Stimulated activated naive CD8-positive, alpha-beta T cell treated with anti-CD3 and anti-CD28 coated beads, Interleukin-15, Interleukin-2, amounts not matched to agents 100 U/mL and 50 U/mL, for 24 hours (primary cell): Measurements from ENCODE around the gene PEAK3.

Experiments
- ATAC-seq: fragments of 150-1000 bp; cut with Tn5 transposase; one replicate; pipeline ENCODE4 v1.10.0; 2021
- DNase-seq: peaks from one replicate; pipeline ENCODE4 v3.0.0; 2021

Gene PEAK3

GRCh38 chr19:2315121-2315817 lies 33.3 kb upstream of the PEAK3 start:
- DNase-seq = no peak
- no peak for ATAC-seq

DNA sequence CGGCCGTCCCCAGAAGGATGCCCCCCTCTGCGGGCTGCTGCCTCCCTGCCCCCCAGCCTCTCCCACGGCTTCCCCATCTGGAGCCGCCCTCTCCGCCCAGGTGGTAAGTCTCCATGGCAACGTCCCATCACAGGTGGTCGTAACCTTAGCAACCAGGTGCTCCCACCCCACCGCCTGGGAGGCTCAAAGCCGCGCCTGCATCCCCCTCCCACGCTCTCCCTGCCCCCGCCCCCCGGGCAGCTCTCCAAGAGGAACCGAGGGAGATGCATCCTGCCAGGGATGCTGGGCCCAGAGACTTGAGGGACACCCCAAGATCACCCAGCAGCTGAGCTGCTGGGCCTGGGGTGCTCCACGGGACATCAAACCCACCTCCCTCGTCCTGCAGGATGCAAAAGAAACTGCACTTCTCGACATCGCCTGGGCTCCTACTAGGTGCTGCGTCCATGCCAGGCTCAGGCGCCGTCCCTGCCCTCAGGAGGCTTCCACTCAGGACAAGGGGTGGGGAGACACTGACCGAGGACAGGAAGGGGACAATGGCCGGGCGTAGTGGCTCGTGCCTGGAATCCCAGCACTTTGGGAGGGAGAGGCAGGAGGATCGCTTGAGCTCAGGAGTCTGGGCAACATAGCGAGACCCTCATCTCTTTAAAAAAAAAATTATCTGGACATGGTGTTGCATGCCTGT lies 31.0 kb upstream of the PEAK3 start:
- ATAC-seq (no peak), DNase-seq (no peak)

DNA sequence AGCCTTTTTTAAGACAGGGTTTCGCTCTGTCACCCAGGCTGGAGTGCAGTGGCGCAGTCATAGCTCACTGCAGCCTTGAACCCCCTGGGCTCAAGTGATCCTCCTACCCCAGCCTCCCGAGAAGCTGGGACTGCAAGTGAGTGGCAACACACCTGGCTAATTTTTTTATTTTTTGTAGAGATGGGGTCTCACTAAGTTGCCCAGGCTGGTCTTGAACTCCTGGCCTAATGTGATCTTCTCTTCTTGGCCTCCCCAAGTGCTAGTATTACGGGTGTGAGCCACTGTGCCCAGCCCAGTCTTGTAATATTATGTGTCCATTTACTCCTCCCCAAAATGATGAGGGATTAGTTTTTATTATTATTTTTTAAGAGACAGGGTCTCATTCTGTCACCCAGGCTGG lies 29.1 kb upstream of the PEAK3 start:
- DNase-seq = no peak
- no peak for ATAC-seq

GRCh38 chr19:2309734-2310362 lies 27.9 kb upstream of the PEAK3 start:
- no peak for DNase-seq
- ATAC-seq = no peak

DNA sequence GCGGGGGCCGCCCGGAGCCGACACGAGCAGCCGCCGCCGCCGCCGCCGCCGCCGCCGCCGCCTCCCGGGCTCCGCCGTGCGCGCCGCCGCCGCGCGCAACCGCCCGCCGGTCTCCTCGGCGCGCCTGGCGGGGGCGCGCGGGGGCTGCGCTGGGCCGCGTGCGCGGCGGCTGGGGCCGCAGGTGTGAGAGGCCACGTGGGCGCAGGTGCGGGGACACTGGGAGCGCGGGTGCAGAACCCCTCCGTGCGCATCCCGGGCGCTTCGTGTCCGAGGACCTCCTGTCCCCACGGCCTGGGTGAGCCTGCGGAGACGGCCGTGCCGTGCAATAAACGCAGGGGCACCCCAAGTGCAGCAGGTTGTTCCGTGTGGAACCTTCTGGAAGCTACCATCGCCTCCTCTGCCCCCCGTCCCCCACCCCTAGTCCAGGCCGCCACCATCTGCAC lies 26.2 kb upstream of the PEAK3 start, which contains the start of gene LINGO3:
Gene LINGO3, minus strand, starts transcription at position 41 of the 443 bp plus-strand sequence. CDS start 16,378 bp downstream, outside the sequence.
- no peak for DNase-seq
- no peak for ATAC-seq

GRCh38 chr19:2307518-2308012 lies 25.6 kb upstream of the PEAK3 start:
- no peak for ATAC-seq

DNA sequence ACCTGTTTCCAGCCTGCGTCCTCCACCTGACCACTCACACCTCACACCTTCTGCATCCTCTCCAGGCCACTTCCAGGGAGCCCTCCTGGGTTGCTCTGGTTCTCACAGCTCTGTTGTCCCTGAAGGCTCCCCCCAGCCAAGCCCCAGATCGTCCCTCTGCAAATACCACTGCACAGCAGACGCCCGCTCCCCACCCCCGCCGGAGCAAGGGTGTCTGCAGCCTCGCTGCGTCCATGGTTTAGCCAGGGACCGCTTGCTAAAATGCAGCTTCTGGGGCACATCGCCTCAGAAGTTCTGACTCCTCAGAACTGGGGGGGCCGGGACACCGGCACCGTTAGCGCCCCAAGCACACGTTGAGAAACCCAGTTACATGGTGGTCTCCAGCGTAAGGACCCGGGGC lies 25.0 kb upstream of the PEAK3 start:
- ATAC-seq = no peak
- DNase-seq = no peak

More at GRCh38 chr19:2307518-2308012, 25.6 kb upstream of the PEAK3 start:
- no peak for DNase-seq

- ATAC-seq (no peak), DNase-seq (no peak)
These were observed 24.4 kb upstream of the PEAK3 start for GRCh38 chr19:2306281-2306806.

DNA sequence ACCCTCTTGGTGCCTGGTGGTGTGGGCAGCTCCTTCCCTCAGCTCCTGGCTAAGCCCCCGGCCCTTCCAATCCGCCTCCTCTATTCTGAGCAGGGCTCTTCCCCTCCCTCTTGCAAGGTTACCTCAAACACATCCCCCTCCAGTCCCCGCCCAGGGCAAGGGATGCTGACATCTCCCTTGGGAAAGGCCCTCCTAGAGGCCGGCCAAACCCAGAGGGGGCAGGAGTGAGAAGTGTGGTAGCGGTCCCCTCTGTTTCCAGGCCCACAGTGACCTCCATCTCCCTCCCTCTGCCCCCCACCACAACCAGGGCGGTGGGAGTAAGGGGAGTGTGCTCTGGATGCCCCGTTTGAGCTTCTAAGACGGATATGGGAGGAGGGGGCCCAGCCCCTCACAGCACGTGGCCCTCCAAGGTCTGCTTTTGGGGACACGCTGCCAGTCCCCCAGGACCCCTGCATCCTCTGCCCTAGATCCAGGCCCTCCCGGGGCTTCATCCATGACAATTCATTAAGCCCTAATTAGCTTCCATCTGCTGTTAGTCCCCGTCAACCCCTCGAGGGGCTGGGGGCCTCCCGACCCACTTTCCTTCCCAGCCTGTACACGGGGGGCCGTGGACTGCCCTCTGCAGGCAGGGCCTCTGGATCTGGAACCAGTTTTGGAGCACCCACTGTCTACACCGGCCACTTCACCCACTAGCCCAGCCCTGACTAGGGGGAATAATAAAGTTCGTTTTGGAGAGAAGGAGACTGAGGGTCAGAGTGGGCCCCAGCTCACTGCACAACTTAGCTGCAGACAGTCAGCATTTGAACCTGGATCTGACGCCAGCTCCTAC lies 23.7 kb upstream of the PEAK3 start:
- DNase-seq = no peak
- no peak for ATAC-seq

GRCh38 chr19:2303211-2303798 lies 21.3 kb upstream of the PEAK3 start:
- ATAC-seq (no peak), DNase-seq (no peak)

DNA sequence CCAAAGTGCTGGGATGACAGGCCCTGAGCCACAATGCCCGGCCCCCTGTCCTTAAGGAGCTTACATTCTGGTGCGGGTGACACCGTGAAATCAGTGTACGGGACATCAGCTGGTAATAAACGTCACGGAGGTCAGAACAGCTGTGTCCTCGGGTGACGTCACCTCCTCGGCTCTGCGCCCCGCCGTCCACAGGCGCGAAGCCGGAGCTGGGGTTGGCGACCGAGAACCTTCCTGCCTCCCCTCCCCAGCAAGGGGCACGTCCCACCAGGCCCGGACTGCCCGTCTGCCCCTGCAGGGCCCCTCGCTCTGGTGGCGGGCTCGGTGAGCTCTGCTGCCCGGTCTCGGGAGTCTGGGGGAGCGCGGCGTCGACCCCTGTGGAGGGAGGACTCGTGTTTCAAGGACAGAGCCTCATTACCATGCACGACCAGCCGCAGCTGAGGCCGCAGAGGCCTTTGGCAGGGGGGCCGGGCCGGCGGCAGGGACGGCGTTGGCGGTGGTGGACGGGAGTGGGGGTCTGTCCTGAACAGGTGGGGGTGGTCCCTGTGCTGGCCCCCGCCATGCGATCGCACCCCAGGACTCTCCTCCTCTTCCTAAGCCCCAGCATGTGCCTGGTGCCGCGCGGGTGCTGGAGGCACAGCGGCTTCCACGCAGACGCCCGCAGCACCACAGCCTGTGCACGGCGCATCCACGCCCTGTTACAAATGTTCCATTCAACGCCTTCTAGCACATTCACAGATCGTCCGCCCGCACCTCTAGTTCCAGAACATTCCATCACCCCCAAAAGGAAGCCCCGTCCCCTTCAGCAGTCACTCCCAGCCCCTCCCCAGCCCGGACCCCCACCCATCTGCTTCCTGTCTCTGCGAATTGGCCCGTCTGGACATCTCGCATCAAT lies 20.6 kb upstream of the PEAK3 start:
- no peak for DNase-seq

GRCh38 chr19:2300533-2300932 lies 18.6 kb upstream of the PEAK3 start:
- no peak for ATAC-seq
- DNase-seq = no peak

More for the DNA sequence above, 20.6 kb upstream of the PEAK3 start:
- no peak for ATAC-seq

DNA sequence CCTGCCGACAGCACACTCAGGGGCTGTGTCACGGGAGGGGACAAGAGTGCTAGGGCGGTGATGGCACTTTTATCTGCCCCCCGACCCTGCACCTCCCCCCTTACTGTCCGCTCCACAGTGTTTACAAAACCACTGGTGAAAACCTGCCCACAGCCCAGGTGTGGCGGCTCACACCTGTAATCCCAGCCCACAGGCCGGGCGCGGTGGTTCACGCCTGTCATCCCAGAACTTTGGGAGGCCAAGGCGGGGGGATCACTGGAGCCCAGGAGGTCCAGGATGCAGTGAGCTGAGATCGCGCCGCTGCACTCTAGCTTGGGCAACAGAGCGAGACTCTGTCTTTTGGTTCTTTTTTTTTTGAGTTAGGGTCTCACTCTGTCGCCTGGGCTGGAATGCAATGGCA lies 14.2 kb upstream of the PEAK3 start:
- ATAC-seq (no peak), DNase-seq (no peak)

GRCh38 chr19:2294687-2295335 lies 12.8 kb upstream of the PEAK3 start:
- DNase-seq = no peak
- ATAC-seq = no peak

- ATAC-seq = no peak
- no peak for DNase-seq
These were observed 9.3 kb upstream of the PEAK3 start for GRCh38 chr19:2291185-2291751.

- ATAC-seq (no peak), DNase-seq (no peak)
These were observed 8.6 kb upstream of the PEAK3 start for GRCh38 chr19:2290441-2291184.

DNA sequence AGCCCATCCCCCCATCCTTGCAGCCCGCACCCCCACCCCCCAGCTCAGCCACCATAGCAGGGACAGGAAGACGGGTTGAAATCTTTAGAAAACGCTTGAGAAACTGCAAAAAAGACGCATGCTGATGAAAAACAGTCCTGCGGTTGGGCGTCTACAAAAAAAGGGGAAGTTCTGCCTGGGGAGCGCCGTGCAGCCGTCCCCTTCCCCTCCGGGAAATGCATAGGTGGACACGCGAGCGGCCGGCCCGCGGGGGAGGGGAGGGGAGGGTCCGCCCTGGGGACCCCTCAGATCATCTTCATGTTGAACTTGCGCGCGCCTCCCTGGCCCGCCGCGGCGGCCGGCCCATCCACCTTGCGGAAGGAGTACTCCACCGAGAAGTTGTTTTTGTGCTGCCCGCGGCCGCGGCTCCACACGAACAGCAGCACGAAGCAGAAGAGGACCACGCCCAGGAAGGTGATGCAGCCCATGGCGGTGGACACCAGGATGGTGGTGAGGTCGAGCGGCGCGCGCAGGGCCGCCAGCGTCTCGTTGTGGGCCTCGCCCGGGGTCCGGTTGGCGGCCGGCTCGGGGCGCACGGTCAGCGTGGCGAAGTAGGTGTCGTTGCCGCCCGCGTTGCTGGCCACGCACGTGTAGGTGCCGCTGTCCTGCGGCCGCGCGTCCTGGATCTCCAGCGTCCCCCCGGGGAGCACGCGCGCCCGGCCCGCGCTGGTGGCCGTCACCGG lies 7.9 kb upstream of the PEAK3 start:
- DNase-seq = peak; percentile 50
- ATAC-seq = peak; percentile 20
